AG04450 (cell line): ENCODE data around the gene PLEKHA6. TPM values are rescaled to one million over a fixed set of nuclear protein-coding genes. Genes with fewer than 3 reads are reported as not detected.
A peak's percentile ranks its signal among the peaks of the same experiment; 100 is the strongest.
"Not testable (repeated sequence)": the region's sequence is repeated elsewhere in the genome, so short reads cannot be mapped to it uniquely, and the experiment has no call there.

Experiments
- CTCF ChIA-PET: fragments of 300-600, 350-600 bp; formaldehyde crosslinking; extraction: SDS; loops from one replicate; lab custom pipeline; 2022; ENCODE audit warnings: antibody characterized with exemption, inconsistent platforms; lab: Charles Lee
- POLR2A ChIA-PET: fragments of 350-600 bp; formaldehyde crosslinking; extraction: SDS; loops from one replicate; lab custom pipeline; 2021; ENCODE audit warnings: antibody characterized with exemption, inconsistent platforms; lab: Yijun Ruan, JAX
- DNase-seq: peaks from one replicate; pipeline ENCODE4 v3.0.0-alpha.2; 2011; ENCODE audit warnings: low read depth, low spot score
- H3K27ac ChIP-seq: one replicate; pipeline ENCODE4 v1.5.1; 2012; ENCODE audit warnings: low read depth, low read length, control low read depth
- H3K27me3 ChIP-seq: one replicate; pipeline ENCODE4 v1.6.0; 2012; ENCODE audit warnings: low read length; ENCODE audit not compliant: control insufficient read depth, insufficient read depth
- H3K4me3 ChIP-seq: 2 replicates; pipeline ENCODE4 v1.5.1; 2011; ENCODE audit warnings: mild to moderate bottlenecking, low read depth, low read length, control low read depth
- H3K9me3 ChIP-seq: 2 replicates; pipeline ENCODE4 v1.5.1; 2012; ENCODE audit warnings: low read length; ENCODE audit not compliant: control insufficient read depth, insufficient read depth
- CTCF ChIP-seq: IDR thresholded peaks from 2 replicates; pipeline ENCODE4 v1.5.1; 2011; ENCODE audit warnings: low read depth, low read length, control low read depth, inconsistent platforms
- polyA plus RNA-seq: library from polyadenylated mRNA; depleted of rRNA; stranded (reverse); fragments of >200 nt; gene quantifications from 2 replicates; pipeline ENCODE4 v1.2.3, GENCODE V29; 2011

The PLEKHA6 gene
- polyA plus RNA-seq, 1 experiment, result 6.8 TPM

- TF ChIP-seq CTCF, result no peak
- Histone ChIP-seq H3K27ac (no peak overlapping the region), H3K4me3 (no peak overlapping the region), H3K27me3 (no peaks in the 10 kb centered on the region), H3K9me3 (no peaks in the 10 kb centered on the region)
- CTCF ChIA-PET, result no interaction called here
- no peak for DNase-seq
- POLR2A ChIA-PET, result interaction anchor here (0.9 to 1.2 kb wide), 2 partner anchors 18 to 37 kb away, joined by 3 read pairs; no protein-coding TSS in a partner anchor
Observed at GRCh38 chr1:204314171-204314892, 45.4 kb downstream of the PLEKHA6 start.

GRCh38 chr1:204313675-204314074, 46.1 kb downstream of the PLEKHA6 start:
- no peaks in the 10 kb centered on the region for H3K27me3 ChIP-seq
- ChIA-PET CTCF (no interaction called here), POLR2A (interaction anchor here (0.9 kb wide), 1 partner anchor 37 kb away, joined by 3 read pairs; no protein-coding TSS in a partner anchor)
- H3K4me3 ChIP-seq, result no peak overlapping the region
- H3K27ac ChIP-seq, result no peak overlapping the region
- DNase-seq, result no peak
- H3K9me3 ChIP-seq, result no peaks in the 10 kb centered on the region
- no peak for TF ChIP-seq CTCF

GRCh38 chr1:204310970-204311369, 48.8 kb downstream of the PLEKHA6 start:
- CTCF ChIA-PET, H3K27me3 ChIP-seq: not testable (repeated sequence)

GRCh38 chr1:204308023-204308628, 51.6 kb downstream of the PLEKHA6 start:
- Histone ChIP-seq H3K27me3 (no peaks in the 10 kb centered on the region), H3K27ac (no peak overlapping the region), H3K9me3 (no peaks in the 10 kb centered on the region), H3K4me3 (no peak overlapping the region)
- POLR2A ChIA-PET, result interaction anchor here (0.9 to 1.6 kb wide), 4 partner anchors 12 to 33 kb away, joined by 3 to 9 read pairs (median 4); no protein-coding TSS in a partner anchor
- no peak for TF ChIP-seq CTCF
- DNase-seq, result no peak
- CTCF ChIA-PET, result interaction anchor here (0.7 to 2.1 kb wide), 12 partner anchors 10 to 101 kb away, joined by 3 to 15 read pairs (median 4); partner anchors contain the start of gene GOLT1A

More at GRCh38 chr1:204310970-204311369, 48.8 kb downstream of the PLEKHA6 start:
- H3K4me3 ChIP-seq, H3K27ac ChIP-seq, H3K9me3 ChIP-seq, POLR2A ChIA-PET, DNase-seq: not testable (repeated sequence)

GRCh38 chr1:204307334-204307883, 52.3 kb downstream of the PLEKHA6 start:
- Histone ChIP-seq H3K27me3 (no peaks in the 10 kb centered on the region), H3K4me3 (peak overlapping the region; percentile 56), H3K27ac (peak overlapping the region; percentile 58), H3K9me3 (no peaks in the 10 kb centered on the region)
- POLR2A ChIA-PET, result interaction anchor here (0.9 to 1.6 kb wide), 4 partner anchors 11 to 34 kb away, joined by 3 to 9 read pairs (median 4); no protein-coding TSS in a partner anchor
- CTCF ChIA-PET, result interaction anchor here (0.7 to 2.1 kb wide), 13 partner anchors 9 to 100 kb away, joined by 3 to 15 read pairs (median 4); partner anchors contain the start of gene GOLT1A
- DNase-seq, result no peak
- TF ChIP-seq CTCF, result peak; percentile 44
